ENCODE results near the gene GNAL. TPM values are rescaled to one million over a fixed set of nuclear protein-coding genes. Genes with fewer than 3 reads are reported as not detected.

GNAL gene
- total and polyA plus RNA-seq, 11 donors: 0.76 to 5.9 (median 1.6) TPM

DNA sequence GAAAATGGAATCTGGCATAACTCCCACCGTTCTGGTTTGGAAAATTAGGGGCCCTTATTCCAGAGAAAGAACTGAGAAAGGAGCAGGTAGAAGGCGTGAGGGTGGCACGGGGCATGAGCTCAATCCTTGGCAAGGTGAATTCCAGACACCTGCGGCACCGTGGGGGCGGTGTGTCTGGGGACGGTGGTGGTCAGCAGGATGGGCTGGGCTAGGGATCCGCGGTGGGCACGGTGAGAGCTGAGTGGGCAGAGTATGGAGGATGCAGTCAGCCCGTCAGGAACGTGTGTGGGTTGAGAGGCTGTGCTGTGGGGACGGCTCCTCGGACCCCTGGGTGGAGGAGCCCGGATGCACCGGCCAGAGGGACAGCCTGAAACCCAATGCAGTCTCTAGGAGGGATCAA is 61.1 kb downstream of the GNAL start:
- Histone ChIP-seq H3K9me3 (no peaks in the 10 kb centered on the region), H3K27me3 (peaks cover 15 to 64% (median 25%) of the 10 kb centered on the region in 9 donors), H3K4me3 (no peak overlapping the region), H3K4me1 (peaks cover 0 to 17% (median 2%) of the 10 kb centered on the region in 12 donors), H3K27ac (no peak overlapping the region), H3K36me3 (no peaks in the 10 kb centered on the region)
- no peak for TF ChIP-seq POLR2A (IDR thresholded peaks at IDR 0.05)
- TF ChIP-seq, protein P1, sequence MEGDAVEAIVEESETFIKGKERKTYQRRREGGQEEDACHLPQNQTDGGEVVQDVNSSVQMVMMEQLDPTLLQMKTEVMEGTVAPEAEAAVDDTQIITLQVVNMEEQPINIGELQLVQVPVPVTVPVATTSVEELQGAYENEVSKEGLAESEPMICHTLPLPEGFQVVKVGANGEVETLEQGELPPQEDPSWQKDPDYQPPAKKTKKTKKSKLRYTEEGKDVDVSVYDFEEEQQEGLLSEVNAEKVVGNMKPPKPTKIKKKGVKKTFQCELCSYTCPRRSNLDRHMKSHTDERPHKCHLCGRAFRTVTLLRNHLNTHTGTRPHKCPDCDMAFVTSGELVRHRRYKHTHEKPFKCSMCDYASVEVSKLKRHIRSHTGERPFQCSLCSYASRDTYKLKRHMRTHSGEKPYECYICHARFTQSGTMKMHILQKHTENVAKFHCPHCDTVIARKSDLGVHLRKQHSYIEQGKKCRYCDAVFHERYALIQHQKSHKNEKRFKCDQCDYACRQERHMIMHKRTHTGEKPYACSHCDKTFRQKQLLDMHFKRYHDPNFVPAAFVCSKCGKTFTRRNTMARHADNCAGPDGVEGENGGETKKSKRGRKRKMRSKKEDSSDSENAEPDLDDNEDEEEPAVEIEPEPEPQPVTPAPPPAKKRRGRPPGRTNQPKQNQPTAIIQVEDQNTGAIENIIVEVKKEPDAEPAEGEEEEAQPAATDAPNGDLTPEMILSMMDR (IDR thresholded peaks at IDR 0.05): no peak
- intact Hi-C loops (cut with DNase I): no loop called here
- no peak for DNase-seq
- no peak for ATAC-seq
- 89 to 93% (median 90%) methylated on average over 16 of the region's 16 CpGs for WGBS, 4 donors

GRCh38 chr18:11750581-11751310 is 61.7 kb downstream of the GNAL start:
- peaks cover 15 to 64% (median 25%) of the 10 kb centered on the region in 9 donors for H3K27me3 ChIP-seq
- H3K4me3 ChIP-seq: no peak overlapping the region
- H3K36me3 ChIP-seq: no peaks in the 10 kb centered on the region
- peaks cover 0 to 17% (median 2%) of the 10 kb centered on the region in 12 donors for H3K4me1 ChIP-seq
- DNase-seq (no peak), ATAC-seq (no peak)
- 77 to 83% (median 81%) methylated on average over 32 of the region's 32 CpGs for WGBS, 4 donors
- TF ChIP-seq POLR2A (IDR thresholded peaks at IDR 0.05): no peak
- TF ChIP-seq, protein P1 (IDR thresholded peaks at IDR 0.05): no peak
- intact Hi-C loops (cut with DNase I): no loop called here
- no peaks in the 10 kb centered on the region for H3K9me3 ChIP-seq
- H3K27ac ChIP-seq: no peak overlapping the region

DNA sequence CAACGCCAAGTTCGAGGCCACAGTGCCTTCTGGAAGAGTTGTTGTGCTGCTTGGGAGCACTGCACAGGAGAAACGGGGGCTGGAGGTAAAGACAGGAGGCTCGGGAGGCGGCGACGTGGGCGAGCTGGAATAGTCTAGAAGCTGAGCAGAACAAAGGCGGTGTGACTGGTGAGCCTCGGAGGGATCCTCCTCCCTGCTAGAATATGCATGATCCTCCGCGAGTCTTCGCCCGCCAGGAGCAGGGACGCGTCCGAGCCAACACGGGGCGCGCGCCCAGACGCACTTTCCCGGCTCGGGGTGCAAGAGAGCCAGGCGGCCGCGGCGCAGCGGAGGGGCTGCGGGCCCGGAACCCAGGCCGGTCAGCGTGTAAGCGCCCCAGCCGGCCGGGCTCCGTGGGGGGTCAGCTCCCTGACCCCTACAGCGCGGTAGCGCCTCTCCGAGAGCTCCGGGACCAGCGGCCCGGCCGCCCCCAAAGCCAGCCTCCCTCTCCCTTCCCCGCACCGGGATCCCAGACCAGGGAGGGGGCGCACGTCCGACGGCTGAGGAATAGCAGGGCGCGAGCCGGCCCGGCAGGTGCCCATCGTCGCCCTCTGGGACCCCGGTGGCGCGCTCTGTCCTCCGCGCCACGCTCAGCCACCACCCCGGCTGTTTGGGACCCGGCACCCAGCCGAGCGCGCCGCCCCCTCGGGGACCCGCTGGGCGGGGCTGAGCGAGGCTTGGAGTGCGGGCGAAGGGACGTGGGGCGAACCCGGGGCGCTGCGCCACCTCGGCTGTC is 62.5 kb downstream of the GNAL start:
- no peak overlapping the region for H3K27ac ChIP-seq
- peak in 2 of 4 donors; percentile 34 to 36 for ATAC-seq
- no peak for DNase-seq
- no peaks in the 10 kb centered on the region for H3K9me3 ChIP-seq
- WGBS, 4 donors: 4 to 6% (median 5%) methylated on average over 31 to 81 of the region's 81 CpGs
- H3K4me1 ChIP-seq: peaks cover 0 to 17% (median 2%) of the 10 kb centered on the region in 12 donors
- no peaks in the 10 kb centered on the region for H3K36me3 ChIP-seq
- intact Hi-C loops (cut with DNase I): no loop called here
- peak overlapping the region in 11 of 12 donors; percentile 11 to 44 (median 29) for H3K4me3 ChIP-seq
- no peak for TF ChIP-seq POLR2A (IDR thresholded peaks at IDR 0.05)
- TF ChIP-seq, protein P1 (IDR thresholded peaks at IDR 0.05): no peak
- H3K27me3 ChIP-seq: peaks cover 15 to 61% (median 25%) of the 10 kb centered on the region in 9 donors

Data from heart left ventricle (tissue), 16 donors.